Pancreas (tissue), 10 donors: ENCODE results near the gene PPP2CA. TPM values are rescaled to one million over a fixed set of nuclear protein-coding genes. Genes with fewer than 3 reads are reported as not detected.
A peak's percentile ranks its signal among the peaks of the same experiment; 100 is the strongest.

Experiments
- ATAC-seq, 4 donors: fragments of 200-7000 bp; cut with Tn5 transposase; one replicate each; pipeline versions ENCODE4 v1.8.0 to v1.9.1; 2020; ENCODE audit warnings: mild to moderate bottlenecking in 4 of 4, moderate library complexity in 4 of 4
- DNase-seq, 6 donors: peaks; one replicate each; pipeline ENCODE4 v3.0.0-alpha.2; 2020
- FAIRE-seq: peaks from 2 replicates; lab custom pipeline; 2012; peaks lifted over from hg19 to GRCh38; lab: Jason Lieb, UNC
- H3K27ac ChIP-seq, 4 donors: fragments of 200-600 bp; sonication (generic); 1 replicate in 3 of 4; 2 replicates in 1 of 4; pipeline versions ENCODE4 v1.5.0 to v1.8.0; 2020
- H3K27me3 ChIP-seq, 4 donors: fragments of 200-600 bp; one replicate each; pipeline ENCODE4 v1.8.0; 2021
- H3K36me3 ChIP-seq, 3 donors: fragments of 200-600 bp; sonication (generic) in 1 of 3; one replicate each; pipeline versions ENCODE4 v1.5.0 to v1.8.0; 2020 to 2021
- H3K4me1 ChIP-seq, 3 donors: fragments of 200-600 bp; one replicate each; pipeline ENCODE4 v1.8.0; 2021
- H3K4me3 ChIP-seq, 4 donors: fragments of 200-600 bp; sonication (generic) in 2 of 4; one replicate each; pipeline versions ENCODE4 v1.5.0 to v1.8.0; 2020 to 2021
- H3K9me3 ChIP-seq, 4 donors: fragments of 200-600 bp; one replicate each; pipeline ENCODE4 v1.8.0; 2021
- WGBS, 2 donors: extraction: QIAGEN DNeasy Blood & Tissue Kit; methylation state at CpG; one replicate each; pipeline ENCODE4 v1.1.7; 2013; 5-methylcytosine and 5-hydroxymethylcytosine counted together
- intact Hi-C, 3 donors: fragments of 100-400 bp; cut with DNase I; formaldehyde crosslinking; loops; one replicate each; pipeline versions ENCODE4 v1.11.1 to v1.14.2; 2022
- polyA plus RNA-seq, 2 donors: library from polyadenylated mRNA; stranded (reverse); fragments of 200-250 nt; gene quantifications; one replicate each; pipeline ENCODE4 v1.2.3, GENCODE V29; 2013
- total RNA-seq, 6 donors: library from RNA; stranded (reverse); fragmentation: NEBNext Ultra II Directional in 4 of 6; extraction: Animal tissue kit (Norgen Biotek cat#: 25700) in 4 of 6; gene quantifications; one replicate each; pipeline versions ENCODE4 v1.2.1 to v1.2.4, GENCODE V29; 2021 to 2023
- TF ChIP-seq, protein P1 (sequence below), 4 donors: fragments of 200-600 bp; sonication (generic) in 3 of 4; IDR thresholded peaks; one replicate each; pipeline versions ENCODE4 v1.5.0 to v1.8.0; 2021; ENCODE audit warnings: antibody characterized with exemption in 4 of 4
- donor health status: healthy with polysubstance abuse.
- donor health status: DM: no; HTN: no; CAD: no; lungs with moderate emphysema.
- donor health status: DM: no; HTN: no; CAD: no.
- donor health status: control.
- donor health status: control.
- donor health status: Bipolar disorder and iron deficiency.
- donor health status: DM: yes; HTN: yes; CAD: no.
- donor health status: DM: no; HTN: no; CAD: no.
- donor health status: DM: no; HTN: no; CAD: no.
- donor health status: DM: yes; HTN: yes; CAD: no.

The PPP2CA gene
- total and polyA plus RNA-seq, 8 donors = 13.5 to 59.2 (median 43.9) TPM

- WGBS, 2 donors = 80 to 86% methylated on average over 15 of the region's 15 CpGs
- no peaks in the 10 kb centered on the region for H3K9me3 ChIP-seq
- no peaks in the 10 kb centered on the region for H3K27me3 ChIP-seq
- DNase-seq = no peak
- peak in 2 of 4 donors; percentile 62 to 65 for ATAC-seq
- intact Hi-C loops = no loop called here
- H3K4me3 ChIP-seq = no peak overlapping the region
- no peak for FAIRE-seq
- H3K36me3 ChIP-seq = no peaks in the 10 kb centered on the region
- H3K27ac ChIP-seq = no peak overlapping the region
- no peaks in the 10 kb centered on the region for H3K4me1 ChIP-seq
- TF ChIP-seq, protein P1, sequence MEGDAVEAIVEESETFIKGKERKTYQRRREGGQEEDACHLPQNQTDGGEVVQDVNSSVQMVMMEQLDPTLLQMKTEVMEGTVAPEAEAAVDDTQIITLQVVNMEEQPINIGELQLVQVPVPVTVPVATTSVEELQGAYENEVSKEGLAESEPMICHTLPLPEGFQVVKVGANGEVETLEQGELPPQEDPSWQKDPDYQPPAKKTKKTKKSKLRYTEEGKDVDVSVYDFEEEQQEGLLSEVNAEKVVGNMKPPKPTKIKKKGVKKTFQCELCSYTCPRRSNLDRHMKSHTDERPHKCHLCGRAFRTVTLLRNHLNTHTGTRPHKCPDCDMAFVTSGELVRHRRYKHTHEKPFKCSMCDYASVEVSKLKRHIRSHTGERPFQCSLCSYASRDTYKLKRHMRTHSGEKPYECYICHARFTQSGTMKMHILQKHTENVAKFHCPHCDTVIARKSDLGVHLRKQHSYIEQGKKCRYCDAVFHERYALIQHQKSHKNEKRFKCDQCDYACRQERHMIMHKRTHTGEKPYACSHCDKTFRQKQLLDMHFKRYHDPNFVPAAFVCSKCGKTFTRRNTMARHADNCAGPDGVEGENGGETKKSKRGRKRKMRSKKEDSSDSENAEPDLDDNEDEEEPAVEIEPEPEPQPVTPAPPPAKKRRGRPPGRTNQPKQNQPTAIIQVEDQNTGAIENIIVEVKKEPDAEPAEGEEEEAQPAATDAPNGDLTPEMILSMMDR (IDR thresholded peaks at IDR 0.05) = no peak
Measured at GRCh38 chr5:134249469-134250379, 23.9 kb upstream of the PPP2CA start.

DNA sequence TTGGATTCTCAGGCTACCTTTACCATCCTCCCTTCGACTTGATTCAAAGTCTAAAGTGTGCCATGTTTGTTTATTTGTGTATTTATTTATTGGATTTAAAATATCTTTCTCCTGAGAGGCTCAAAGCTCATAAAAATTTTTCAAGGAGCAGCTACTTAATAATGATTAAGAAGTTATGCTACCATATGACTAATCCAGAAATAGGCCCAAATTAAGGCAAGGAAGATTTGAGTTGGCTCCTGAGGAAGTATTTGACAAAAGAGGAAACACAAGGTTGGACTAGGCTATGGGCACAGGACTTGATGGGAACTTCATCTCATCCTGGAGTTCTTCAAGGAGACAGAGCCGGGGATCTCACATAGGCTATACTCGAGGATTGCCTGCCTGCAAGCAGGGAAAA lies 22.4 kb upstream of the PPP2CA start:
- 61 to 73% methylated on average over 3 of the region's 3 CpGs for WGBS, 2 donors
- Histone ChIP-seq H3K4me3 (no peak overlapping the region), H3K27ac (no peak overlapping the region), H3K36me3 (no peaks in the 10 kb centered on the region), H3K9me3 (no peaks in the 10 kb centered on the region), H3K4me1 (no peaks in the 10 kb centered on the region), H3K27me3 (no peaks in the 10 kb centered on the region)
- intact Hi-C loops = no loop called here
- FAIRE-seq = no peak
- TF ChIP-seq, protein P1 (IDR thresholded peaks at IDR 0.05) = no peak
- no peak for ATAC-seq
- DNase-seq = no peak

- no peak overlapping the region for H3K27ac ChIP-seq
- TF ChIP-seq, protein P1 (IDR thresholded peaks at IDR 0.05) = no peak
- 79 to 82% methylated on average over 6 of the region's 6 CpGs for WGBS, 2 donors
- DNase-seq (no peak), ATAC-seq (peak in 1 of 4 donors; percentile 21), FAIRE-seq (no peak)
- H3K36me3 ChIP-seq = no peaks in the 10 kb centered on the region
- H3K9me3 ChIP-seq = no peaks in the 10 kb centered on the region
- H3K27me3 ChIP-seq = no peaks in the 10 kb centered on the region
- intact Hi-C loops = no loop called here
- no peak overlapping the region for H3K4me3 ChIP-seq
- H3K4me1 ChIP-seq = no peaks in the 10 kb centered on the region
Measured at GRCh38 chr5:134247428-134248224, 21.8 kb upstream of the PPP2CA start.

DNA sequence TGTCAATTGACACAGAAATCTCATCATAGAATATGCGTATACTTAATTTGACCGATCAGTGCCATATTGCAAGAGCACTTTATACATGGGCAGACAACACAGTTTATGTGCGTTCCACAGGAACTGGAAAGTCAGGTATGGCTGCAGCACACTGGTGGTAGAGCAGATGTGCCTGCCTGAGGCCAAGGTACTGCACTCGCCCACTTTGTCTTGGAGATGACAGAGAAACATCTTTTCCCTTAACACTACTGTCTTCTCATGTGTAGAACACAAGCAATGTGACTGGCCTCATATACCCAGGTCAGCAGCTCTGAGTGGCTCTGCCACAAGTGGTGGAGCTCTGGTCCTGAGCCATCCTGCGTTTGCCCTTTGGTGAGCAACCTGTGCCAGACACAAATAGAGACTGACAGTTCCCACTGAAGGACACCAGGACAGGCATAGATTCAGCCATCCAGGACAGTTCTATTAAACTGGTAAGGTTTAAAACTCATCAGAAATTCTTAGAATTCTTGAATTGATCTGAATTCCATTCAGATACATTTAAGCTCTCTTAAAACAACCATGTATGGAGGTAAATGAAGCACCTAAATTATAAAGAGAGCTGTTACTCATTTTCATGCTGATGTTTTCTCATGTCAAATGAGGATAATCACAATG lies 21.0 kb upstream of the PPP2CA start:
- Histone ChIP-seq H3K4me1 (no peaks in the 10 kb centered on the region), H3K9me3 (no peaks in the 10 kb centered on the region), H3K27ac (no peak overlapping the region), H3K27me3 (no peaks in the 10 kb centered on the region), H3K36me3 (no peaks in the 10 kb centered on the region), H3K4me3 (no peak overlapping the region)
- FAIRE-seq = no peak
- whole genome bisulfite sequencing, 2 donors = 82 to 91% methylated on average over 5 of the region's 5 CpGs
- TF ChIP-seq, protein P1 (IDR thresholded peaks at IDR 0.05) = no peak
- intact Hi-C loops = no loop called here
- ATAC-seq = no peak
- DNase-seq = no peak
